ENCODE results near the gene SPSB1. TPM values are rescaled to one million over a fixed set of nuclear protein-coding genes. Genes with fewer than 3 reads are reported as not detected.
A peak's percentile ranks its signal among the peaks of the same experiment; 100 is the strongest.

Gene SPSB1
- total RNA-seq, 1 experiment from 2014 or later, result 34.0 TPM

DNA sequence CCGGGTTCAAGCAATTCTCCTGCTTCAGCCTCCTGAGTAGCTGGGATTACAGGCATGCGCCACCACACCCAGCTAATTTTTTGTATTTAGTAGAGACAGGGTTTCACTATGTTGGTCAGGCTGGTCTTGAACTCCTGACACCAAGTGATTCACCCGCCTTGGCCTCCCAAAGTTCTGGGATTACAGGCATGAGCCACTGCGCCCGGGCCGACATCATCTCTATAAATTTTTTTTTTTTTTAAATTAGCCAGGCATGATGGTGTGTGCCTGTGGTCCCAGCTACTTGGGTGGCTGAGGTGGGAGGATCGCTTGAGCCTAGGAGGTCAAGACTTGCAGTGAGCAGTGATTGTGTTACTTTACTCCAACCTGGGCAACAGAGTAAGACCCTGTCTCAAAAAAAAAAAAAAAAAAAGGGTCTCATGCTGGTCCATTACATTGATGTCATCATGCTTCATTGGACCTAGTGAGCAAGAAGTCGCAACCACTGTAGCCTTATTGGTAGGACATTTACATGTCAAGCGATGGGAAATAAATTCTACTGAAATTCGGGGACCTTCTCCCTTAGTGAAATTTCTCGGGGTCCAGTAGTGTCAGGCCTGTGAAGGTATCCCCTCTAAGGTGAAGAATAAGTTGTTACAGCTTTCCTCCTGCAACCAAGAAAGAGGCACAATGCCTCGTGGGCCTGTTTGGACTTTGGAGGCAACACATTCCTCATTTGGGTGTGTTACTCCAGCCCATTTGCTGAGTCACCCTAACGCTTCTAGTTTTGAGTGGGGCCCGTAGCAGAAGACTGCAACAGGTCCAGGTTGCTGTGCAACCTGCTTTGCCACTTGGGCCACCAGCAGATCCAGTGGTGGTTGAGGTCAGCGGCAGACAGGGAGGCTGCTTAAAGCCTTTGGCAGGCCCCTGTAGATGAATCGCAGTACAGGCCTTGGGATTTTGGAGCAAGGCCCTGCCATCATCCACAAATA lies 7.2 kb downstream of the SPSB1 start:
- peak; percentile 57 for DNase-seq (ENCODE audit: low read depth)

DNA sequence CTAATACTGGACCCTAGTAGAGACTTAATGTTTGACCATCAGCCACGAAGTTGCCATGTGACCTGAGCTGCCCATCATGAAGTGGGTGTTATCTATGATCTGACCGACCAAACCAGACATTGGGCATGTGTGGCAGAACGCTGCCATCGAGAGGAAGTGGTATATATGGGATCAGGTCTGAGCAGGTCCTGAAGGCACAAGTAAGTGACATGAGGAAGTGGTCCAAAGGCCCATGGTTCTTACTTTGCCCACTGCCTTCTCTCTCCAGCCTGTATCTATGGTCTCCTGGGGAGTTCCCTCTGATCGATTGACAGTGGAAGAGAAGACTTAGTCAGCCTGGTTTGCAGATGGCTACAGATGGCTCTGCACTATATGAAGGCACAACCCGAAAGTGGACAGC lies 7.9 kb downstream of the SPSB1 start:
- no peak for DNase-seq (ENCODE audit: low read depth)

- DNase-seq (ENCODE audit: low read depth), result peak; percentile 94
Observed at GRCh38 chr1:9302745-9303524, 10.2 kb downstream of the SPSB1 start.

DNA sequence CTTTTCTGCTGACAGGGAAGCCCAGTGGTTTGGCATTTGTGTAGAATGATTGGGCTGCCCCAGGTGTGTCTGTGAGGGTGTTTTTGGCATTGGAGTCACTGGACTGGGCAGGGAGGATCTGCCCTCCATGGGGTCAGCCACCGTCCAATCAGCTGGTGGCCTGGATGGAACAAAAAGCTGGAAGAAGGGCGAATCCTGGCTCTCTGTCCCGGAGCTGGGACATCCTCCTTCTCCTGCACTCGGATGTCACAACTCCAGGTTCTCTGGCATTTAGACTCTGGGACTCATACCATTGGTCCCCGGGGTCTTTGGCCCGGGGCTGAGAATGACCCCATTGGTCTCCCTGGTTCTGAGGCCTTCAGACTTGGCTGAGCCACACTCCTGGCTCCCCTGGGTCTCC lies 11.2 kb downstream of the SPSB1 start:
- no peak for DNase-seq (ENCODE audit: low read depth)

GRCh38 chr1:9305216-9305615 lies 12.5 kb downstream of the SPSB1 start:
- DNase-seq (ENCODE audit: low read depth), result no peak

GRCh38 chr1:9306006-9306405 lies 13.3 kb downstream of the SPSB1 start:
- DNase-seq (ENCODE audit: low read depth), result no peak

- no peak for DNase-seq (ENCODE audit: low read depth)
Observed at GRCh38 chr1:9307303-9307702, 14.6 kb downstream of the SPSB1 start.

DNA sequence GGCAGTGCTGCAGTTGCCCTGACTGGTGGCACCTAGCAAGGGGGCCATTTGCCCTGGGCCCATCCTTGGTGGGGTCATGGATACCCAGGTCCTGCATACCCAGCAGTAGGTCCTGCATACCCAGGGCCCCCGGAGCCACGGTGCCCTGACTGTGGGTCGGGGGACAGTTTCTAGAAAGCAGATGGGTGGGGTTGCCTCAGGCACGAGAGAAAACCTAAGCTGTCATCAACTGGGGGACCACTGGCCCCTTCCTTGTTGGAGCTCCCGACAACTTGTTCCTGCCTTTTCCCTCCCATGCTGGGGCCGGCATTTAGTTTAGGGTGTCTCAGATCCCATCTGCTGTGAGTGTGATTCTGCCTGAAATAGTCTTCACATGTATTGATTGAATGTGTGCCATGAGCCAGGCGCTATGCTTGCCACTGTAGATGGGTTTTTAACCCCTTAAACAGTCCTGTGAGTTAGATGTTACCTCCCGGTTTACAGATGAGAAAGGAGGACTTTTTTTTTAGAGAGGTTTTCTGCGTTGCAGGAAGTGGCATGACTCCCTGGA lies 15.6 kb downstream of the SPSB1 start:
- DNase-seq (ENCODE audit: low read depth), result no peak

DNA sequence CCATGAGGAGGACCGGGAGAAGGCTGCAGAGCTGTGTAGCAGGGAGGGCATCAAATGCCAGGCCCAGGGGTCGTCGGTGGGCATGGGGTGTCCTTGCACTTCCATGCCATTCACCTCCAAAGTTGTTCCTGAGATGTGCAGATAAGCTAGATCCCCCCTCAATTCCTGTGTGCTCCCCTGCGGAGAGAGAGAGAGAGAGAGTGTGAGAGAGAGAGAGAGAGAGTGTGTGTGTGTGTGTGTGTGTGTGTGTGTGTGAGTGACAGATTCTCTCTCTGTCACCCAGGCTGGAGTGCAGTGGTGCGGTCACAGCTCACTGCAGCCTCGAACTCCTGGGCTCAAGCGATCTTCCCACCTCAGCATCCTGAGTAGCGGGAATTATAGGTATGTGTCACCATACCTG lies 16.4 kb downstream of the SPSB1 start:
- DNase-seq (ENCODE audit: low read depth), result no peak

DNA sequence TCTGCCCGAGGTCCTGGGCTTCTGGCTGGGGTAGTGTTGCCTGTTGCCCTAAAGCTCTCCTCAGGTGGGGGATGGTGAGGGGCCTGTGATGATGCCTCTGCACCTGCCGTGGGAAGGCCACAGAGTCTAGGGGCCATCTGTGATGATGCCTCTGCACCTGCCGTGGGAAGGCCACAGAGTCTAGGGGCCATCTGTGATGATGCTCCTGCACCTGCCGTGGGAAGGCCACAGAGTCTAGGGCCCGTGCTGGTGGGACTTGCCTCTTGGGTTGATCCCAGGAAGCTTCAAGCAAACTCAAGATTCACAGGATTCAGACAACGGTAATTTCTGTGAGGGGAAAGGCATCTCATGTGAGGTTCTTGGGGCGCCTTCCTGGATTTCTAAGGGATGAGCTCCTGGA lies 17.3 kb downstream of the SPSB1 start:
- DNase-seq (ENCODE audit: low read depth), result no peak

DNA sequence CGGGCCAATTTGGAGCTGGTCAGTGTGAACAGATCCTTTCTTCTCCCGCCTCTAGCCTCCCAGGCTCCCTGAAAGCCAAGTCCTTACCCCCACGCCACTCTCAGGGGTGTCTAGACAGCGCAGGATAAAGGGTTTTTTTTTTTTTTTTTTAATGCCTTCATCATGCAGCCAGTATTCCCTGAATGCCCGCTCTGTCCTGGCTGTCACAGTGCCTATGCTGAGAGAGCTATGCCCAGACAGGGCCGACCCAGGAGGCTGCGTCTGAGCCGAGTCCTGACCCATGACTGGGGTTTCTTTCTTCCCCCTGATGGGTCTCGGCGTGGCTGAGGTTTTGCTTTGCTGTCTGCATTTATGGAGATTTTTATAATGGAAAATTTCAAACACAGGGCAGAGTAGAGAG lies 18.3 kb downstream of the SPSB1 start:
- no peak for DNase-seq (ENCODE audit: low read depth)

- no peak for DNase-seq (ENCODE audit: low read depth)
Observed at GRCh38 chr1:9311479-9311878, 18.8 kb downstream of the SPSB1 start.

DNA sequence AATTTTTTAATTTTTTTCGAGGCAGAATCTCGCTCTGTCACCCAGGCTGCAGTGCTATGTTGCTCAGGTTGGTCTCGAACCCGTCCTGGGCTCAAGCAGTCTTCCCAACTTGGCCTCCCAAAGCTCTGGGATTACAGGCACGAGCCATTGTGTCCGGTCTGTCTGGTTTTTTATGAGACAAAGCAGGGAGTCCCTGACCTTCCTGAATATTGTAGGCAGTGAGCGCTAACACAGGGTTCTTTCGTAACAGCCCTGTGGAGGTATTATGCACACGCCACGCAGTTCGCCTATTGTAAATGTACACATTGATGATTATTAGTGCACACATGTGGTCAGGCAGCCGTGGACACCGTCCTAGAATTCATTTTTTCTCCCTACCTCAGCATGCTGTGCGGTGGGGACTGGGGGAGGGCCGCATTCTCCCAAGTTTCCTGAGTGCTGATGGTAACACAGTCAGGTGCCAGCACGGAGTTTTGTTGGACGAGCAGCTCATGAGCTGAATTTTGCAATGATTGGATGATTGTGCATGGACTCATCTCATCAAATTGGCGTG lies 19.6 kb downstream of the SPSB1 start:
- no peak for DNase-seq (ENCODE audit: low read depth)

DNA sequence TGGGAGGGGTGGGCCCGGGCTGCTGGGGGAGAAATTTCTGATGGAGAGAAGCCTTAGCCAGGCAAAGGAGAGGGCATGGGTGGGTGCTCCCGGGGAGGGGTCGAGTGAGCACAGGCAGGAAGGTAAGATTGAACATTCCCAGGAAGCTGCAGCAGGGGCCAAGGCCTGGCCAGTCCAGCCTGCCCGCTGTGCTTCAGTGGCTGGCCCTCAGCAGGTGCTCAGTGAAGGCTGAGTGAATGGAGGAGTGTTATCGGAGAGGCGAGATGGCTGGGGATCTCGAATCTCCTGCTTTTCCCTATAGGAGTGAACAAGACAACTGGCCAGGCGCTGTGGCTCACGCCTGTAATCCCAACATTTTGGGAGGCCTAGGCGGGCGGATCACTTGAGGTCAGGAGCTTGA lies 20.9 kb downstream of the SPSB1 start:
- DNase-seq (ENCODE audit: low read depth), result no peak

DNA sequence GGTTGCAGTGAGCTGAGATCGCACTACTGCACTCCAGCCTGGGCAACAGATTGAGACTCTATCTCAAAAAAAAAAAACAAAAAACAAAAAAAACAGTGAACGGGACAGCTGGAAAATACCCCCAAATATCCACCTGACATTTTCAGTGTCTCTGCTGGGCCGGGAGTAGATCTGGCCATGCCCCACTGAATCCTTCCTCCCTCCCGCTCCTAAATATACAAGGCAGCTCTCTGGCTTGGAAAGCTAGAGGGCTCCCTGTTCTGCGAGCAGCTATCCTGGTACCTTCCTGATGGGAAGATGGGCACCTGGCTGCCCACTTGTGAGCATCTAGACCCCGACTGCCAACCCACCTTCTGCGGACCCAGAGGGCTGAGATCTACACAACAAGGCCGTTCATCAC lies 21.4 kb downstream of the SPSB1 start:
- DNase-seq (ENCODE audit: low read depth), result no peak

- DNase-seq (ENCODE audit: low read depth), result no peak
Observed at GRCh38 chr1:9314711-9315379, 22.2 kb downstream of the SPSB1 start.

DNA sequence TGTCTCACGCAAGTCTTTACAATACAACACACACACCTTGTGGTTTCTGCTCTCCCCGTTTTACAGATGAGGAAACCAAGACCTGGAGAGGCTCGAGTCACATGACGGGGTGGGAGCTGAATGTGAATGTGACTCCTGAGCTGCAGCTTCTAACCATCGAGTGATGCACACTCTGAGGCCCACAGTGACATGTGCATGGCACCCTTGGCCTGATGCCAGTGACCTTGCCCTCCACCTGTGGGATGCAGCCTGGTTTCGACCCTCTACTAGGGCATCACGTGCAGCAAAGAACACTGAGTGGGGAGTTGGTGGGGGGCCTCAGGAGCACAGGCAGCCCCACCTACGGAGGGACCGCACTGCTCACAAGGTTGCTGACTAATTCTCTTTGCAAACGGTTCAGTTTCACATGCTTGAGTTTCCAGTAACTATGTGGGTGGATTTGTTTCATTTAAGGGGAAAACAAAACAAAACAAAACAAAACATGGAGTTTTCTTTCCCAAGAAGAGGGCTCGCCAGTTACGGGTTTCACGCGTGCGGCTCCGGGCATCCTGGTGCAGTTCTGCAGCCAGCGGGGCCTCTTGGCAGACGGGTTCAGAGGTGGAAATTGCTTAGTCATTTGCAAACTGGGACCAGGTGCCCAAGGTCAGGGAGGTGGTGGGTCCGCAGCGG lies 22.9 kb downstream of the SPSB1 start:
- DNase-seq (ENCODE audit: low read depth), result peak; percentile 68

DNA sequence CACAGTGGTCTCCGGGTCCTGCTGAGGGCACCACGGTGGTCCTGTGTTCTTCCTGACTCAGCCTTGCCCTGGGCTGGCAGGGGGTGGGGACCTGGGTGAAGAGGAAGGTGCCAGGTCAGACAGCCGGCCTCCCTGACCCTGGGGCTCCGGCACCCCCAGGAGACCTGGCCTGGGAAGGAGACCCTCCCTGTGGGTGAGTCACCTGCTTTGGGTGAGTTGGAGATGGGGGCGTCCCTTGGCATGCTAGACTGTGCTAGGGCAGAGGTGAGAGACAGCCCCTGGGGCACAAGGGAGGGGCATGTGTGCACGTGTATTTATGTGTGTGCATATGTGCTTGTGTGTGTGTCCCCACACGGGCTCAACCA lies 23.4 kb downstream of the SPSB1 start:
- no peak for DNase-seq (ENCODE audit: low read depth)

- no peak for DNase-seq (ENCODE audit: low read depth)
Observed at GRCh38 chr1:9316512-9316911, 23.8 kb downstream of the SPSB1 start.

DNA sequence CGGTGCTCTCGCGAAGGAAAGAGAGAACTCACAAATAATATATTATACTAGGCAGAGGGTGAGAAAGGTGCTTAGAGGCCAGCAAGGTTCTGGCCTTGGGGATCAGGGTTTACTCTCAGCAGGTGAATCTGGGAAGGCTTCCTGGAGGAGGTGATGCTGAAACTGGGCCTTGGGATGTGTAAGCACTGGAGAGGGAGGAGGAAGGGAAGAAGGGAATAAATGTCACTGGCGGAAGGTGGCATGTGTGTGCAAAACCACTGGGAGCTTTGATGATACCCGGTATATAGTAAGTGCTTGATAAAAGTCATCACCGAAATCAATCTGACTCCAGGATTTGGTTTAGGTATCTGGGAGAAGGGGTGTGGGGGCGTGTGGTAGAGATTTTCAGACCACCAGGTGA lies 24.4 kb downstream of the SPSB1 start:
- DNase-seq (ENCODE audit: low read depth), result no peak

All from LHCN-M2 (cell line).